SK-N-SH treated with all-trans-retinoic acid at 6 μM for 48 hours (cell line): ENCODE results near the gene TAF3.

ENCODE experiments used
- ATAC-seq: fragments of 200-7000 bp; cut with Tn5 transposase; 3 replicates; pipeline ENCODE4 v1.9.1; 2020; ENCODE audit warnings: mild to moderate bottlenecking, moderate library complexity
- ARNTL ChIP-seq: fragments of 450-650 bp; formaldehyde crosslinking; IDR thresholded peaks from 2 replicates; pipeline ENCODE4 v1.5.0; 2020; ENCODE audit warnings: low read depth, mild to moderate bottlenecking, moderate library complexity, borderline replicate concordance
- BACH2 ChIP-seq: fragments of 250-450 bp; sonication (Bioruptor Pico); IDR thresholded peaks from 2 replicates; pipeline ENCODE4 v1.9.0; 2021; ENCODE audit warnings: mild to moderate bottlenecking, borderline replicate concordance
- CSDC2 ChIP-seq: fragments of 250-450 bp; sonication (Bioruptor Pico); IDR thresholded peaks from 2 replicates; pipeline ENCODE4 v1.5.0; 2020; ENCODE audit warnings: mild to moderate bottlenecking, moderate library complexity
- ESRRG ChIP-seq: fragments of 250-450 bp; sonication (Bioruptor Pico); IDR thresholded peaks from 2 replicates; pipeline ENCODE4 v1.6.1; 2021; ENCODE audit warnings: mild to moderate bottlenecking
- ISL1 ChIP-seq: fragments of 250-450 bp; sonication (Bioruptor Pico); IDR thresholded peaks from 2 replicates; pipeline ENCODE4 v2.1.2; 2022; ENCODE audit warnings: mild to moderate bottlenecking, moderate library complexity
- OSR1 ChIP-seq: fragments of 250-450 bp; sonication (Bioruptor Pico); IDR thresholded peaks from 2 replicates; pipeline ENCODE4 v1.8.0; 2022; ENCODE audit warnings: moderate library complexity, mild to moderate bottlenecking, inconsistent platforms
- PPARA ChIP-seq: fragments of 250-450 bp; sonication (Bioruptor Pico); IDR thresholded peaks from 2 replicates; pipeline ENCODE4 v1.5.0; 2020; ENCODE audit warnings: mild to moderate bottlenecking, borderline replicate concordance
- RARB ChIP-seq: fragments of 250-450 bp; sonication (Bioruptor Pico); IDR thresholded peaks from 2 replicates; pipeline ENCODE4 v1.8.0; 2021; ENCODE audit warnings: mild to moderate bottlenecking, moderate library complexity
- SNAI2 ChIP-seq: fragments of 250-450 bp; sonication (Bioruptor Pico); IDR thresholded peaks from 2 replicates; pipeline ENCODE4 v1.5.0; 2020; ENCODE audit warnings: mild to moderate bottlenecking, moderate library complexity
- TCF4 ChIP-seq: fragments of 250-450 bp; sonication (Bioruptor Pico); IDR thresholded peaks from 2 replicates; pipeline ENCODE4 v1.8.0; 2021; ENCODE audit warnings: mild to moderate bottlenecking, moderate library complexity, borderline replicate concordance
- TOX ChIP-seq: fragments of 250-450 bp; sonication (Bioruptor Pico); IDR thresholded peaks from 2 replicates; pipeline ENCODE4 v1.8.0; 2021; ENCODE audit warnings: mild to moderate bottlenecking, moderate library complexity, borderline replicate concordance
- ZC3H10 ChIP-seq: fragments of 250-450 bp; sonication (Bioruptor Pico); IDR thresholded peaks from 2 replicates; pipeline ENCODE4 v1.5.1; 2021; ENCODE audit warnings: mild to moderate bottlenecking, moderate library complexity
- ZFP3 ChIP-seq: fragments of 250-450 bp; sonication (Bioruptor Pico); IDR thresholded peaks from 2 replicates; pipeline ENCODE4 v1.5.0; 2020; ENCODE audit warnings: mild to moderate bottlenecking, moderate library complexity
- ZFP30 ChIP-seq: fragments of 450-650 bp; formaldehyde crosslinking; IDR thresholded peaks from 2 replicates; pipeline ENCODE4 v1.5.0; 2022; ENCODE audit warnings: mild to moderate bottlenecking, moderate library complexity
- ZNF70 ChIP-seq: fragments of 450-650 bp; formaldehyde crosslinking; IDR thresholded peaks from 2 replicates; pipeline ENCODE4 v1.5.0; 2020; ENCODE audit warnings: mild to moderate bottlenecking, moderate library complexity
- ZNF8 ChIP-seq: fragments of 450-650 bp; formaldehyde crosslinking; IDR thresholded peaks from 2 replicates; pipeline ENCODE4 v1.5.0; 2020; ENCODE audit warnings: mild to moderate bottlenecking, moderate library complexity
- TF ChIP-seq, protein P1 (sequence below): fragments of 250-450 bp; sonication (Bioruptor Pico); IDR thresholded peaks from 2 replicates; pipeline ENCODE4 v1.5.1; 2020; ENCODE audit warnings: low read depth, mild to moderate bottlenecking, moderate library complexity
- TF ChIP-seq, protein P2 (sequence below): fragments of 250-450 bp; sonication (Bioruptor Pico); IDR thresholded peaks from 2 replicates; pipeline ENCODE4 v1.8.0; 2020; ENCODE audit warnings: mild to moderate bottlenecking, moderate library complexity, borderline replicate concordance
- TF ChIP-seq, protein P3 (sequence below): fragments of 250-450 bp; sonication (Bioruptor Pico); IDR thresholded peaks from 2 replicates; pipeline ENCODE4 v1.8.0; 2021; ENCODE audit warnings: low read depth, mild to moderate bottlenecking, moderate library complexity, borderline replicate concordance
- TF ChIP-seq, protein P4 (sequence below): fragments of 250-450 bp; sonication (Bioruptor Pico); IDR thresholded peaks from 2 replicates; pipeline ENCODE4 v1.5.0; 2020; ENCODE audit warnings: mild to moderate bottlenecking, moderate library complexity
- TF ChIP-seq, protein P5 (sequence below): fragments of 250-450 bp; sonication (Bioruptor Pico); IDR thresholded peaks from 2 replicates; pipeline ENCODE4 v1.5.1; 2021; ENCODE audit warnings: mild to moderate bottlenecking, moderate library complexity

TAF3 gene

DNA sequence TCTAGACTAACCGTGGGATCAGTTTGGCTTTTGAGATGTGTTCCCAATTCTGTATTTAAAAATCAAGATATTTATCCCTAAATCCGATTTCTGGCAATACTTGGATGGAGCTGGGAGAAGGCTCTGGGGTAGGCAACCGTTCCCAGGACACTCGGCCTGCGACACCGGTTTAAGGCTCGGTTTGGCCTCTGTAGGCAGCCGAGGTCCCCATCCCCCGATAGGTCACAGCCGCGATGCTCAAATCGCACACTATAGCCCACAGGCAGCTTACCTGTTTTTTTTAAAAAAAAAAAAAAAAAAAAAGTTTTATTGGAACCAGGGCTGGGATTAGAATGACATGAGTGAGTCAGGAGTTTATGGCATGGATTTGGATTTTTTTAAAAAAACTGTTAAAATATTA is 729 bp upstream of the TAF3 start:
- TF ChIP-seq, protein P1, sequence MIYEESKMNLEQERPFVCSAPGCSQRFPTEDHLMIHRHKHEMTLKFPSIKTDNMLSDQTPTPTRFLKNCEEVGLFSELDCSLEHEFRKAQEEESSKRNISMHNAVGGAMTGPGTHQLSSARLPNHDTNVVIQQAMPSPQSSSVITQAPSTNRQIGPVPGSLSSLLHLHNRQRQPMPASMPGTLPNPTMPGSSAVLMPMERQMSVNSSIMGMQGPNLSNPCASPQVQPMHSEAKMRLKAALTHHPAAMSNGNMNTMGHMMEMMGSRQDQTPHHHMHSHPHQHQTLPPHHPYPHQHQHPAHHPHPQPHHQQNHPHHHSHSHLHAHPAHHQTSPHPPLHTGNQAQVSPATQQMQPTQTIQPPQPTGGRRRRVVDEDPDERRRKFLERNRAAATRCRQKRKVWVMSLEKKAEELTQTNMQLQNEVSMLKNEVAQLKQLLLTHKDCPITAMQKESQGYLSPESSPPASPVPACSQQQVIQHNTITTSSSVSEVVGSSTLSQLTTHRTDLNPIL (CRISPR knock-in tag): no peak
- no peak for TF ChIP-seq OSR1 (CRISPR knock-in tag)
- TF ChIP-seq, all 23 proteins: peak for 0
- no peak for ATAC-seq

DNA sequence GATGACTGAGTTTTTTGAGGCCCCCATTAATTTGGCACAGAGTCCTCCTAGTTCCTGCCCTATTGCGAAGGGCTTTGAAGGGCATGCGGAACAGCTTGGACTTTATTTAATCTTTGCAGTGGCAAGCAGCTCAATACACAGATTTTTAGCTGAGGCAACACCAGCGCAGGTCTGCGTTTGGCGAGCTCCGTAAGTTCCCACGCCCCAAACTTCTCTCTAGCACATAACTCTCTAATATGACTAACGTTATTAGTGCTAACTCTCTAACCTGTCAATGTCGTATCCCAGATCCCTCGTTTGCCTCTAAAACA is 366 bp upstream of the TAF3 start:
- peak; percentile 55; the same call in 2 of the 3 replicates for ATAC-seq
- TF ChIP-seq TCF4 (CRISPR knock-in tag) (no peak), ZFP3 (no peak)
- TF ChIP-seq, all 23 proteins: peak for 0

DNA sequence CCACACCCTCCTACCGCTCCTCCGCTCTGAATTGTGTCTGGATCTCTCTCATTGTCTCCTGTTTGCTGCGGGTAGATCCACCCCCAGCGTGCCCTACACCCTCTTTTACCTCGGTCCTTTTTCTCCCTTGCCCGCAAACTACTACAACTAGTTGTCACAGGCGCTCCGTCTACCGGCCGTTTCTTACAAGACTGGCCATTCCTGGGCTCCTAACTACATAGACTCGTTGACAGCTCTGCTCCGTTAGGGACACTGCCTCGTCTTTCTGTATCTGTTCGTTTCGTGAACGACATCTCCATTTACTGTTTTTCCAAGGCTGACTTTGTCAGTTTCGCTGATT is 786 bp downstream of the TAF3 start:
- ATAC-seq: peak; percentile 86
- TF ChIP-seq ARNTL (no peak), ISL1 (CRISPR knock-in tag) (no peak), CSDC2 (CRISPR knock-in tag) (no peak), RARB (CRISPR knock-in tag) (no peak), ZFP3 (no peak), ZFP30 (no peak), ZC3H10 (CRISPR knock-in tag) (no peak), TOX (CRISPR knock-in tag) (no peak), BACH2 (CRISPR knock-in tag) (no peak), ZNF70 (CRISPR knock-in tag) (no peak), PPARA (CRISPR knock-in tag) (no peak), ZNF8 (CRISPR knock-in tag) (no peak), OSR1 (CRISPR knock-in tag) (no peak), ESRRG (CRISPR knock-in tag) (no peak), SNAI2 (no peak)
- TF ChIP-seq, protein P2, sequence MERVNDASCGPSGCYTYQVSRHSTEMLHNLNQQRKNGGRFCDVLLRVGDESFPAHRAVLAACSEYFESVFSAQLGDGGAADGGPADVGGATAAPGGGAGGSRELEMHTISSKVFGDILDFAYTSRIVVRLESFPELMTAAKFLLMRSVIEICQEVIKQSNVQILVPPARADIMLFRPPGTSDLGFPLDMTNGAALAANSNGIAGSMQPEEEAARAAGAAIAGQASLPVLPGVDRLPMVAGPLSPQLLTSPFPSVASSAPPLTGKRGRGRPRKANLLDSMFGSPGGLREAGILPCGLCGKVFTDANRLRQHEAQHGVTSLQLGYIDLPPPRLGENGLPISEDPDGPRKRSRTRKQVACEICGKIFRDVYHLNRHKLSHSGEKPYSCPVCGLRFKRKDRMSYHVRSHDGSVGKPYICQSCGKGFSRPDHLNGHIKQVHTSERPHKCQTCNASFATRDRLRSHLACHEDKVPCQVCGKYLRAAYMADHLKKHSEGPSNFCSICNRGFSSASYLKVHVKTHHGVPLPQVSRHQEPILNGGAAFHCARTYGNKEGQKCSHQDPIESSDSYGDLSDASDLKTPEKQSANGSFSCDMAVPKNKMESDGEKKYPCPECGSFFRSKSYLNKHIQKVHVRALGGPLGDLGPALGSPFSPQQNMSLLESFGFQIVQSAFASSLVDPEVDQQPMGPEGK: no peak
- TF ChIP-seq, protein P3, sequence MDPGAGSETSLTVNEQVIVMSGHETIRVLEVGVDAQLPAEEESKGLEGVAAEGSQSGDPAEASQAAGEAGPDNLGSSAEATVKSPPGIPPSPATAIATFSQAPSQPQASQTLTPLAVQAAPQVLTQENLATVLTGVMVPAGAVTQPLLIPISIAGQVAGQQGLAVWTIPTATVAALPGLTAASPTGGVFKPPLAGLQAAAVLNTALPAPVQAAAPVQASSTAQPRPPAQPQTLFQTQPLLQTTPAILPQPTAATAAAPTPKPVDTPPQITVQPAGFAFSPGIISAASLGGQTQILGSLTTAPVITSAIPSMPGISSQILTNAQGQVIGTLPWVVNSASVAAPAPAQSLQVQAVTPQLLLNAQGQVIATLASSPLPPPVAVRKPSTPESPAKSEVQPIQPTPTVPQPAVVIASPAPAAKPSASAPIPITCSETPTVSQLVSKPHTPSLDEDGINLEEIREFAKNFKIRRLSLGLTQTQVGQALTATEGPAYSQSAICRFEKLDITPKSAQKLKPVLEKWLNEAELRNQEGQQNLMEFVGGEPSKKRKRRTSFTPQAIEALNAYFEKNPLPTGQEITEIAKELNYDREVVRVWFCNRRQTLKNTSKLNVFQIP (CRISPR knock-in tag): no peak
- TF ChIP-seq, protein P1 (CRISPR knock-in tag): no peak
- TF ChIP-seq, protein P4, sequence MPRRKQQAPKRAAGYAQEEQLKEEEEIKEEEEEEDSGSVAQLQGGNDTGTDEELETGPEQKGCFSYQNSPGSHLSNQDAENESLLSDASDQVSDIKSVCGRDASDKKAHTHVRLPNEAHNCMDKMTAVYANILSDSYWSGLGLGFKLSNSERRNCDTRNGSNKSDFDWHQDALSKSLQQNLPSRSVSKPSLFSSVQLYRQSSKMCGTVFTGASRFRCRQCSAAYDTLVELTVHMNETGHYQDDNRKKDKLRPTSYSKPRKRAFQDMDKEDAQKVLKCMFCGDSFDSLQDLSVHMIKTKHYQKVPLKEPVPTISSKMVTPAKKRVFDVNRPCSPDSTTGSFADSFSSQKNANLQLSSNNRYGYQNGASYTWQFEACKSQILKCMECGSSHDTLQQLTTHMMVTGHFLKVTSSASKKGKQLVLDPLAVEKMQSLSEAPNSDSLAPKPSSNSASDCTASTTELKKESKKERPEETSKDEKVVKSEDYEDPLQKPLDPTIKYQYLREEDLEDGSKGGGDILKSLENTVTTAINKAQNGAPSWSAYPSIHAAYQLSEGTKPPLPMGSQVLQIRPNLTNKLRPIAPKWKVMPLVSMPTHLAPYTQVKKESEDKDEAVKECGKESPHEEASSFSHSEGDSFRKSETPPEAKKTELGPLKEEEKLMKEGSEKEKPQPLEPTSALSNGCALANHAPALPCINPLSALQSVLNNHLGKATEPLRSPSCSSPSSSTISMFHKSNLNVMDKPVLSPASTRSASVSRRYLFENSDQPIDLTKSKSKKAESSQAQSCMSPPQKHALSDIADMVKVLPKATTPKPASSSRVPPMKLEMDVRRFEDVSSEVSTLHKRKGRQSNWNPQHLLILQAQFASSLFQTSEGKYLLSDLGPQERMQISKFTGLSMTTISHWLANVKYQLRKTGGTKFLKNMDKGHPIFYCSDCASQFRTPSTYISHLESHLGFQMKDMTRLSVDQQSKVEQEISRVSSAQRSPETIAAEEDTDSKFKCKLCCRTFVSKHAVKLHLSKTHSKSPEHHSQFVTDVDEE (CRISPR knock-in tag): no peak

DNA sequence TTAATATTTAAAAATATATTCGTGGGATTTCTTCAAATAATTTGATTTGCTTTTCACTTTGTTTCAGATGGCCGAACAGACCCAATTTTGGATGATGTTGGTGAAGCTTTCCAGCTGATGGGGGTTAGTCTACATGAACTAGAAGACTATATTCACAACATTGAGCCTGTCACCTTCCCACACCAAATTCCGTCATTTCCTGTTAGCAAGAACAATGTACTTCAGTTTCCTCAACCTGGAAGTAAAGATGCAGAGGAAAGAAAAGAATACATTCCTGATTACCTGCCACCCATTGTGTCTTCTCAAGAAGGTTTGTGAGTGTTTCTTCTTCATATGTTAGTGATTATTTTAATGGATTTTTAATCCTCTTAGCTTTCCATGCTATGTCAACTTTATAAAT is 5.9 kb downstream of the TAF3 start:
- no peak for ATAC-seq
- TF ChIP-seq PPARA (CRISPR knock-in tag): no peak
- no peak for TF ChIP-seq ZFP30
- TF ChIP-seq, protein P2: no peak
- no peak for TF ChIP-seq CSDC2 (CRISPR knock-in tag)
- TF ChIP-seq ARNTL: no peak
- no peak for TF ChIP-seq RARB (CRISPR knock-in tag)
- TF ChIP-seq ZC3H10 (CRISPR knock-in tag): no peak
- no peak for TF ChIP-seq ISL1 (CRISPR knock-in tag)
- TF ChIP-seq, protein P4 (CRISPR knock-in tag): no peak
- TF ChIP-seq, protein P5, sequence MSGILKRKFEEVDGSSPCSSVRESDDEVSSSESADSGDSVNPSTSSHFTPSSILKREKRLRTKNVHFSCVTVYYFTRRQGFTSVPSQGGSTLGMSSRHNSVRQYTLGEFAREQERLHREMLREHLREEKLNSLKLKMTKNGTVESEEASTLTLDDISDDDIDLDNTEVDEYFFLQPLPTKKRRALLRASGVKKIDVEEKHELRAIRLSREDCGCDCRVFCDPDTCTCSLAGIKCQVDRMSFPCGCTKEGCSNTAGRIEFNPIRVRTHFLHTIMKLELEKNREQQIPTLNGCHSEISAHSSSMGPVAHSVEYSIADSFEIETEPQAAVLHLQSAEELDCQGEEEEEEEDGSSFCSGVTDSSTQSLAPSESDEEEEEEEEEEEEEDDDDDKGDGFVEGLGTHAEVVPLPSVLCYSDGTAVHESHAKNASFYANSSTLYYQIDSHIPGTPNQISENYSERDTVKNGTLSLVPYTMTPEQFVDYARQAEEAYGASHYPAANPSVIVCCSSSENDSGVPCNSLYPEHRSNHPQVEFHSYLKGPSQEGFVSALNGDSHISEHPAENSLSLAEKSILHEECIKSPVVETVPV (CRISPR knock-in tag): no peak
